GM12891 (cell line): ENCODE results near the gene GRM4.

Source experiments
- PAX5 ChIP-seq: IDR thresholded peaks from 2 replicates; pipeline ENCODE4 v1.6.1; 2011; ENCODE audit warnings: low read length, moderate library complexity, mild to moderate bottlenecking; ENCODE audit not compliant: insufficient read depth, severe bottlenecking
- POLR2A ChIP-seq: IDR thresholded peaks from 2 replicates; pipeline ENCODE4 v1.6.1; 2011; ENCODE audit warnings: low read depth, low read length, control low read depth
- POLR2AphosphoS5 ChIP-seq: IDR thresholded peaks from 2 replicates; pipeline ENCODE4 v1.6.1; 2011; ENCODE audit warnings: low read depth, low read length, control low read depth
- POU2F2 ChIP-seq: IDR thresholded peaks from 2 replicates; pipeline ENCODE4 v1.6.1; 2011; ENCODE audit warnings: low read depth, mild to moderate bottlenecking, control low read depth, low read length, moderate library complexity

- TF ChIP-seq POLR2AphosphoS5 = no peak
- TF ChIP-seq POU2F2 = no peak
- no peak for TF ChIP-seq POLR2A
- TF ChIP-seq PAX5 = no peak
These were observed 104.5 kb downstream of the GRM4 start for GRCh38 chr6:34041385-34041784.
